ENCODE data around the gene ENPP6. TPM values are rescaled to one million over a fixed set of nuclear protein-coding genes. Genes with fewer than 3 reads are reported as not detected.

ENPP6 gene
- total and polyA plus RNA-seq, 12 donors: 0.03 to 0.68 (median 0.07) TPM; not detected in 3

DNA sequence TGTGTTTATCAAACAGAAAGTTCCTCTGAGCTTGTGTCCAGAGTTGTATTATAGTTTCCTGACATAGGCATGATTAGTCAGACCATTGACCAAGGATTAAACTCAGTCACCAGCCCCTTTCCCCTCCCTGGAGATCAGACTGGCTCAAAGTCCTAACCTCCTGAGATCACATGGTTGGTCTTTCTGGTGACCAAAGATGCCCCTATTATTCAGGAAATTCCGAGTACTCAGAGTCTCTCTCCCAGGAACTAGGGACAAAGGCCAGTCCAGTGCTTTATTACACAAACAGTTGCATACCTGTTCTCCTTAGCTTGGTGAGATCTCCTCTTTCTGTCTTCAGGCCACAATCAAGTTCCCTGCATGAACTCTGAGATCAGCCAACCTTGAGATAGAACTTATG is 14.5 kb upstream of the ENPP6 start:
- WGBS, 2 donors: 82 to 90% methylated on average over 1 of the region's 1 CpG
- peaks cover 0 to 14% (median 5%) of the 10 kb centered on the region in 9 donors for H3K4me1 ChIP-seq
- no peak for ATAC-seq
- intact Hi-C loops (cut with DNase I): no loop called here
- TF ChIP-seq, protein P1, sequence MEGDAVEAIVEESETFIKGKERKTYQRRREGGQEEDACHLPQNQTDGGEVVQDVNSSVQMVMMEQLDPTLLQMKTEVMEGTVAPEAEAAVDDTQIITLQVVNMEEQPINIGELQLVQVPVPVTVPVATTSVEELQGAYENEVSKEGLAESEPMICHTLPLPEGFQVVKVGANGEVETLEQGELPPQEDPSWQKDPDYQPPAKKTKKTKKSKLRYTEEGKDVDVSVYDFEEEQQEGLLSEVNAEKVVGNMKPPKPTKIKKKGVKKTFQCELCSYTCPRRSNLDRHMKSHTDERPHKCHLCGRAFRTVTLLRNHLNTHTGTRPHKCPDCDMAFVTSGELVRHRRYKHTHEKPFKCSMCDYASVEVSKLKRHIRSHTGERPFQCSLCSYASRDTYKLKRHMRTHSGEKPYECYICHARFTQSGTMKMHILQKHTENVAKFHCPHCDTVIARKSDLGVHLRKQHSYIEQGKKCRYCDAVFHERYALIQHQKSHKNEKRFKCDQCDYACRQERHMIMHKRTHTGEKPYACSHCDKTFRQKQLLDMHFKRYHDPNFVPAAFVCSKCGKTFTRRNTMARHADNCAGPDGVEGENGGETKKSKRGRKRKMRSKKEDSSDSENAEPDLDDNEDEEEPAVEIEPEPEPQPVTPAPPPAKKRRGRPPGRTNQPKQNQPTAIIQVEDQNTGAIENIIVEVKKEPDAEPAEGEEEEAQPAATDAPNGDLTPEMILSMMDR (IDR thresholded peaks at IDR 0.05): no peak
- no peak for DNase-seq
- H3K27me3 ChIP-seq: peaks cover 0 to 16% (median 0%) of the 10 kb centered on the region in 7 donors
- H3K36me3 ChIP-seq: no peaks in the 10 kb centered on the region
- H3K9me3 ChIP-seq: no peaks in the 10 kb centered on the region
- H3K4me3 ChIP-seq: no peak overlapping the region
- H3K27ac ChIP-seq: no peak overlapping the region

DNA sequence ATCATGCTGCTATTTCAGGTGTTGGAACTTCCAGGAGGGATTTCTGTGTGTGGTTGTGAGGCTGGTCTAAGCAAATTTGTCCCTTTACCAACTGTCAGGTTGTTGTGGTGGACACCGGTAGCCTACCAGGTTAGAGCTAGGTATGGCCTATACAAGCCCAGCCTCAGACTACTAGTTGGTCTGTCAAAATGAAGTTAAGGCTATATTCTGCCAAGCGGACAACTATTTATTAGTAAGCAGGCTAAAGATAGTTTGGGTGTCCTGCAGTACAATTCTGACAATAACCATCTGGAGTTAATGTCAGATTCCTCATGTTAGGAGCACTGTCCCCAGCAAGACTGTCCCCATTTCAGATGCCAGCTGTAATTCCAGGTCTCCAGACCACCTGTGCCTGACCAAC is 13.9 kb upstream of the ENPP6 start:
- Histone ChIP-seq H3K4me1 (peaks cover 0 to 14% (median 5%) of the 10 kb centered on the region in 9 donors), H3K36me3 (no peaks in the 10 kb centered on the region), H3K4me3 (no peak overlapping the region), H3K27ac (no peak overlapping the region), H3K9me3 (no peaks in the 10 kb centered on the region), H3K27me3 (peaks cover 0 to 17% (median 0%) of the 10 kb centered on the region in 7 donors)
- peak in 7 of 8 donors; percentile 28 to 76 (median 67) for ATAC-seq
- WGBS, 2 donors: 73 to 76% methylated on average over 2 of the region's 2 CpGs
- no peak for DNase-seq
- TF ChIP-seq, protein P1 (IDR thresholded peaks at IDR 0.05): no peak
- intact Hi-C loops (cut with DNase I): no loop called here

DNA sequence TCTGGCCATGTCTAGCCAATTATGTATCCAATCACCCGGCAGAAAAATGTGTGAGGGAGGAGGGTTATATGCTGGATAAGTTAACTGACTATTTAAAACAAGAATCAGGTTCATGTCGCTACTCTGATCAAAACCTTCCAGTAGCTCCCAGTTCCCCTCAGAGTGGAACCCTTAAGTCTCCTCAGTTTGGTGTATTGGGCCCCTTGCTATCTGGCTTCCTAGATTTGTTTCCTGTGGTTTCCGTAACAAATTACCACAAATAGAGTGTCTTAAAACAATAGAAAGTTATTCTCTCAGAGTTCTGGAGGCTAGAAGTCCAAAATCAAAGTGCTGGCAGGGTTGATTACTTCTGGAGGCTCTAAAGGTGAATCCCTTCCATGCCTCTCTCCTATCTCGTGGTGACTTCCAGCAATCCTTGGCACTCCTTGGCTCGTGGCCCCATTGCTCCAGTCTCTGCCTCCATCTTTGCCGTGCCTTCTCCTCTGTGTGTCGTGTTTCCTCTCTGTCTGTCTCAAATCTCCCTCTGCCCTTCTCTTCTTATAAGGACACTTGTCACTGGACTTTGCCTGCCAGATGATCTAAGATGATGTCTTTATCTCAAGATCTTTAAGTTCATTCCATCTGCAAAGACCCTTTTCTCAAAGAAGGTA is 10.5 kb upstream of the ENPP6 start:
- no peak overlapping the region for H3K4me3 ChIP-seq
- peaks cover 0 to 14% (median 5%) of the 10 kb centered on the region in 9 donors for H3K4me1 ChIP-seq
- TF ChIP-seq, protein P1 (IDR thresholded peaks at IDR 0.05): no peak
- H3K27ac ChIP-seq: no peak overlapping the region
- WGBS, 2 donors: 81 to 85% methylated on average over 7 of the region's 7 CpGs
- no peaks in the 10 kb centered on the region for H3K36me3 ChIP-seq
- DNase-seq: no peak
- H3K9me3 ChIP-seq: peaks cover 0 to 16% (median 2%) of the 10 kb centered on the region in 11 donors
- H3K27me3 ChIP-seq: peaks cover 0 to 11% (median 0%) of the 10 kb centered on the region in 7 donors
- intact Hi-C loops (cut with DNase I): loop anchor here in 1 of 10 donors (10.0 kb wide), 1 partner anchor 53 kb away; no protein-coding TSS in a partner anchor
- ATAC-seq: no peak

DNA sequence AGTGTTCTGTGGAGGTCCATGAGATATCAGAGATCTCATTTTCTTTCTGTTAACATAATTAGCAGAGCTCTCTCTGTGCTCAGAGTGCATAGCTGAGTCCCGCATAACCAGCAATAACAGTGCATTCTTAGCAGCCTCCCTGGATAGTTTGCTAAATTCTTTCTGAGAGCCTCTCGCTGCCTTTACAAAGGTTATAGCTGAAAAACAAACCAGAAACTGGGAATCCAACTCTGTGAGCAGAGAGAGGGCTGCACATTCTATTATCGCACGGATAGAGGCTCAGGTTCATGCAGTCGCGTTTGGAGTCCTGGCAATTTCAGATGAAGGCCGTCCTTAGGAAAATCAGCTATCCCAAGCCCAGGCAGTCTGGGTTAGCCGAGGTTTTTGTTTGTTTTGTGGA is 1.2 kb downstream of the ENPP6 start:
- Histone ChIP-seq H3K9me3 (peaks cover 0 to 5% (median 0%) of the 10 kb centered on the region in 11 donors), H3K36me3 (no peaks in the 10 kb centered on the region), H3K4me1 (no peaks in the 10 kb centered on the region), H3K27ac (no peak overlapping the region), H3K4me3 (no peak overlapping the region), H3K27me3 (peaks cover 0 to 11% (median 0%) of the 10 kb centered on the region in 7 donors)
- DNase-seq (no peak), ATAC-seq (no peak)
- TF ChIP-seq, protein P1 (IDR thresholded peaks at IDR 0.05): no peak
- 70 to 75% methylated on average over 8 of the region's 8 CpGs for WGBS, 2 donors
- intact Hi-C loops (cut with DNase I): no loop called here

Measured in heart right ventricle (tissue), 16 donors.